Measurements from ENCODE around the gene STRN3. TPM values are rescaled to one million over a fixed set of nuclear protein-coding genes. Genes with fewer than 3 reads are reported as not detected.

STRN3 gene
- total and polyA plus RNA-seq, 9 donors, result 11.5 to 43.0 (median 32.4) TPM

DNA sequence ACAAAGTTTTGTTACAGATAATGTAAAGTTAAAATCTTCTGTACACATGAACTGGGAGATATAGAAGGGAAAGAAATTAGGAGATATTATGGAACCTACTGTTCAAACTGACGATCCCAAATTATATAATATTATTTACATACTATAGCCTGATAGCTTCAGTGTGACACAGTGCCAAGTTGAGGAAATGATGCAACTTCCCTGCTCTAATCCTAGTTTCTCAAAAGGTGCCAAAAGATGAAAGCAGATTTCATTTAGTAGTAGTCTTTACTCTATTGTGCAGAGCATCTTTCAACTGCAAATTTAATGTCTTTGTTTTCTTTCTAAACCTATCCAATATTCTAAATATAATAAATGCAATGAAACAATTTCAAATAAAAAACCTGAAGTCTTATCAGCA lies 104.9 kb downstream of the STRN3 start:
- Histone ChIP-seq H3K36me3 (no peaks in the 10 kb centered on the region), H3K9me3 (no peaks in the 10 kb centered on the region), H3K27ac (no peak overlapping the region), H3K27me3 (no peaks in the 10 kb centered on the region), H3K4me3 (no peak overlapping the region), H3K4me1 (ENCODE audit: insufficient read depth) (no peaks in the 10 kb centered on the region)
- no peak for DNase-seq
- TF ChIP-seq, protein P1, sequence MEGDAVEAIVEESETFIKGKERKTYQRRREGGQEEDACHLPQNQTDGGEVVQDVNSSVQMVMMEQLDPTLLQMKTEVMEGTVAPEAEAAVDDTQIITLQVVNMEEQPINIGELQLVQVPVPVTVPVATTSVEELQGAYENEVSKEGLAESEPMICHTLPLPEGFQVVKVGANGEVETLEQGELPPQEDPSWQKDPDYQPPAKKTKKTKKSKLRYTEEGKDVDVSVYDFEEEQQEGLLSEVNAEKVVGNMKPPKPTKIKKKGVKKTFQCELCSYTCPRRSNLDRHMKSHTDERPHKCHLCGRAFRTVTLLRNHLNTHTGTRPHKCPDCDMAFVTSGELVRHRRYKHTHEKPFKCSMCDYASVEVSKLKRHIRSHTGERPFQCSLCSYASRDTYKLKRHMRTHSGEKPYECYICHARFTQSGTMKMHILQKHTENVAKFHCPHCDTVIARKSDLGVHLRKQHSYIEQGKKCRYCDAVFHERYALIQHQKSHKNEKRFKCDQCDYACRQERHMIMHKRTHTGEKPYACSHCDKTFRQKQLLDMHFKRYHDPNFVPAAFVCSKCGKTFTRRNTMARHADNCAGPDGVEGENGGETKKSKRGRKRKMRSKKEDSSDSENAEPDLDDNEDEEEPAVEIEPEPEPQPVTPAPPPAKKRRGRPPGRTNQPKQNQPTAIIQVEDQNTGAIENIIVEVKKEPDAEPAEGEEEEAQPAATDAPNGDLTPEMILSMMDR (IDR thresholded peaks at IDR 0.05), result no peak
- TF ChIP-seq EP300 (IDR thresholded peaks at IDR 0.05) (no peak), POLR2A (IDR thresholded peaks at IDR 0.05) (no peak)
- WGBS, 3 donors, result 52 to 58% (median 54%) methylated on average over 1 of the region's 1 CpG
- intact Hi-C loops (cut with DNase I), result no loop called here

DNA sequence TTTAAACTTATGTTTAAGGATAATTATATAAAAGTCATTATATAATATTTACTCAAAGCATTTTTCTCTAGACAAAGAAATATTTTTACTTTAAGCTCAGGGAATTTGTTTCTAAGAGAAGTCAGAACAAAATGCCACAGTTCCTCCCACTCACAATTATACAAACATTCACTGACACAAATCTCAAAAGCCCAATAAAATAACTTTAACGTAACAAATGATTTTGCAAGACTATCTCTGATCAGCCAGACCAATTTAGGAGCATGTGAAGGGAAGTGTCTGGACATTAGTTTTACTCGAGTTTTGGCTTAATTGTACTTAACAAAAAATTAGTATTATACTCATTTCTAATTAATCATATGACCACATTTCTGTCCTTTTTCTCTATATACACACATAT lies 110.6 kb downstream of the STRN3 start:
- Histone ChIP-seq H3K36me3 (no peaks in the 10 kb centered on the region), H3K4me3 (no peak overlapping the region), H3K4me1 (ENCODE audit: insufficient read depth) (no peaks in the 10 kb centered on the region), H3K27me3 (no peaks in the 10 kb centered on the region), H3K27ac (no peak overlapping the region), H3K9me3 (no peaks in the 10 kb centered on the region)
- TF ChIP-seq EP300 (IDR thresholded peaks at IDR 0.05) (no peak), POLR2A (IDR thresholded peaks at IDR 0.05) (no peak)
- TF ChIP-seq, protein P1 (IDR thresholded peaks at IDR 0.05), result no peak
- intact Hi-C loops (cut with DNase I), result no loop called here
- WGBS, 3 donors, result 9 to 12% (median 11%) methylated on average over 2 of the region's 2 CpGs
- DNase-seq, result no peak

DNA sequence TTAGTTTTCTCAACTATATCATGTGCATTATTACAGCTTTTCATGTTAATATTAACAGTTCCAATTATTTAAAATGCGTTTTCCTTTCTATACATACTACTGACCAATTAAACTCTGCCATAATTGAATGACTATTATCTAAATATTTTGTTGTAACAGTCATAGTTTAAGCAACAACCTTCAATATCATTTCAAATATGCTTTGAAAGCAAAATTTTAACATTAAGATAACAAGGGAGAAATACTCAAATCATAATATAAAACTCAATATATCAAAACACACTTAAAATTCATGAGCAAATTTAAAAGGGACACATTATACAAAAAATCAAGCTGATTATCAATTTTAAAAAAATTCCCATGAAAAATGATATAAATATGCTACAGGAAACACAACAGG lies 111.4 kb downstream of the STRN3 start:
- no peak overlapping the region for H3K4me3 ChIP-seq
- DNase-seq, result no peak
- no peaks in the 10 kb centered on the region for H3K27me3 ChIP-seq
- no peaks in the 10 kb centered on the region for H3K36me3 ChIP-seq
- intact Hi-C loops (cut with DNase I), result no loop called here
- H3K27ac ChIP-seq, result no peak overlapping the region
- WGBS, 3 donors, result 89 to 99% (median 93%) methylated on average over 1 of the region's 1 CpG
- no peaks in the 10 kb centered on the region for H3K4me1 ChIP-seq (ENCODE audit: insufficient read depth)
- H3K9me3 ChIP-seq, result no peaks in the 10 kb centered on the region
- TF ChIP-seq, protein P1 (IDR thresholded peaks at IDR 0.05), result no peak
- no peak for TF ChIP-seq EP300 (IDR thresholded peaks at IDR 0.05)
- no peak for TF ChIP-seq POLR2A (IDR thresholded peaks at IDR 0.05)

DNA sequence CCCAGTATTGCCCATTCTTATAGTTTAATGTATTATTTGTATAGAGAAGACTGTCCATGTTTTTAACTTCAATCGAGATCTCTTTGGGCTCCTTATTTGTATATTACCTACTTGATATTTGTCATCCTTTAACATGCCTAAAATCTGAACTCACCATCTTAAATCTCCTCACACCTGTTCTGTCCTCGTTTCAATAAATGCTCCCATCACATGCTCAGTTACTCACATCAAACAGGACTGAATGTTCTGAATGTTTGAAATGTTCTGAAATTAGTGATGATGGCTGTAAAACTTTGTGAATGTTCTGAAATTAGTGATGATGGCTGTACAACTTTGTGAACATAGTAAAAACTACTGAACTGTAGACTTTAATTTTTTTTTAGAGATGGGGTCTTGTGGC lies 117.4 kb downstream of the STRN3 start:
- Histone ChIP-seq H3K9me3 (no peaks in the 10 kb centered on the region), H3K27ac (no peak overlapping the region), H3K4me3 (no peak overlapping the region), H3K4me1 (ENCODE audit: insufficient read depth) (no peaks in the 10 kb centered on the region), H3K27me3 (no peaks in the 10 kb centered on the region), H3K36me3 (no peaks in the 10 kb centered on the region)
- intact Hi-C loops (cut with DNase I), result no loop called here
- TF ChIP-seq POLR2A (IDR thresholded peaks at IDR 0.05) (no peak), EP300 (IDR thresholded peaks at IDR 0.05) (no peak)
- TF ChIP-seq, protein P1 (IDR thresholded peaks at IDR 0.05), result no peak
- 76 to 87% (median 77%) methylated on average over 2 of the region's 2 CpGs for WGBS, 3 donors
- DNase-seq, result no peak

DNA sequence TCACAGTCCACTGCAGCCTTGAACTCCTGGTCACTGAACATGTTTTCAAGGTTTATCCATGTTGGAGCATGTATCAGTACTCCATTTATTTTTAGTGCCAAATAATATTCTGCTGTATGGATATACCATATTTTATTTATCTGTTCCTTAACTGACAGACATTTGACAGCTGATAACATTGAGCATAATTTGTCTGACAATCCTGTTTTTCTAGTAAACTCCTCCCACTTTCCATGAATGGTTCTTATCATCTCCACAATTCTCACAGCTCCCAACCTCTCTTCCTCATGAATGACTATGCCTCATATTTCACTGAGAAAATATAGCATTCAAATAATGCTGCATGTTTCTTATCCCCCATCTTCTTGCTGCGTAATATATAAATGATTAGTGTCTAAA lies 118.5 kb downstream of the STRN3 start:
- H3K27ac ChIP-seq, result no peak overlapping the region
- H3K4me1 ChIP-seq (ENCODE audit: insufficient read depth), result peaks cover 1% of the 10 kb centered on the region
- DNase-seq, result no peak
- TF ChIP-seq, protein P1 (IDR thresholded peaks at IDR 0.05), result no peak
- TF ChIP-seq EP300 (IDR thresholded peaks at IDR 0.05) (no peak), POLR2A (IDR thresholded peaks at IDR 0.05) (no peak)
- no peaks in the 10 kb centered on the region for H3K36me3 ChIP-seq
- no peaks in the 10 kb centered on the region for H3K27me3 ChIP-seq
- no peak overlapping the region for H3K4me3 ChIP-seq
- H3K9me3 ChIP-seq, result no peaks in the 10 kb centered on the region
- 92 to 97% (median 96%) methylated on average over 1 of the region's 1 CpG for WGBS, 3 donors
- intact Hi-C loops (cut with DNase I), result no loop called here
